Measurements from ENCODE around the gene COL13A1. TPM values are rescaled to one million over a fixed set of nuclear protein-coding genes. Genes with fewer than 3 reads are reported as not detected.

The COL13A1 gene
- total RNA-seq, 3 donors from 2014 or later (not counting 1 experiment from before 2014, with no cell fraction given) = 5.2 to 22.0 (median 10.3) TPM

DNA sequence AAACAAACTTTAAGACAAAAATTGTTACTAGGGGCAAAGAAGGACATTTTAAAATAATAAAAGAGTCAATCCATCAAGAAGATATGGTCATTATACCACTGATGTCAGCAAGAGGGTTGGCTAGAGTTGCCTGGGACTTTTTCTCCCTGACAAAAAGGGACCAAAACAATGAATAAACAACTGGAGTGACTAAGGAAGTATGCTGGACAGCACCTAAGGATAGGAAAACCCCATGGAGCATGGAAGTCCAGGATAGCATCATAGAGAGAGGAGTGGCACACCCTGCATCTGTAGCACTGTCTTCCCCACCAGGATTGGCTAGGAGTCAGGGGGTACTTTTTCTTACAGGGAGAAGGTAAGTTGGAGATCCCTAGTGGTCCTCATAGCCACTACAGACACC, 177.5 kb downstream of the COL13A1 start:
- no peak overlapping the region for H3K27ac ChIP-seq (ENCODE audit: low read length)
- Mint-ChIP-seq H3K27me3 (ENCODE audit: low read depth in 2 of 2) (peaks cover 26 to 51% of the 10 kb centered on the region in 2 donors), H3K27ac (no peak overlapping the region), H3K9me3 (peaks cover 4 to 7% of the 10 kb centered on the region in 2 donors), H3K4me1 (peaks cover 0 to 16% of the 10 kb centered on the region in 2 donors), H3K36me3 (peaks cover 14% of the 10 kb centered on the region), H3K4me3 (no peak overlapping the region)
- no peak for ATAC-seq
- intact Hi-C loops (cut with micrococcal nuclease) = no loop called here
- H3K27me3 ChIP-seq (ENCODE audit: control insufficient read depth, insufficient read depth, low read length) = peaks cover 2% of the 10 kb centered on the region
- H3K4me3 ChIP-seq (ENCODE audit: low read length) = no peak overlapping the region
- no peaks in the 10 kb centered on the region for H3K36me3 ChIP-seq (ENCODE audit: control insufficient read depth, insufficient read depth, low read length)
- H3K4me1 ChIP-seq (ENCODE audit: control insufficient read depth, insufficient read depth, low read length) = no peaks in the 10 kb centered on the region
- DNase-seq = no peak
- H3K9me3 ChIP-seq (ENCODE audit: control insufficient read depth, insufficient read depth, low read length) = peaks cover 18% of the 10 kb centered on the region
- TF ChIP-seq, protein P1, sequence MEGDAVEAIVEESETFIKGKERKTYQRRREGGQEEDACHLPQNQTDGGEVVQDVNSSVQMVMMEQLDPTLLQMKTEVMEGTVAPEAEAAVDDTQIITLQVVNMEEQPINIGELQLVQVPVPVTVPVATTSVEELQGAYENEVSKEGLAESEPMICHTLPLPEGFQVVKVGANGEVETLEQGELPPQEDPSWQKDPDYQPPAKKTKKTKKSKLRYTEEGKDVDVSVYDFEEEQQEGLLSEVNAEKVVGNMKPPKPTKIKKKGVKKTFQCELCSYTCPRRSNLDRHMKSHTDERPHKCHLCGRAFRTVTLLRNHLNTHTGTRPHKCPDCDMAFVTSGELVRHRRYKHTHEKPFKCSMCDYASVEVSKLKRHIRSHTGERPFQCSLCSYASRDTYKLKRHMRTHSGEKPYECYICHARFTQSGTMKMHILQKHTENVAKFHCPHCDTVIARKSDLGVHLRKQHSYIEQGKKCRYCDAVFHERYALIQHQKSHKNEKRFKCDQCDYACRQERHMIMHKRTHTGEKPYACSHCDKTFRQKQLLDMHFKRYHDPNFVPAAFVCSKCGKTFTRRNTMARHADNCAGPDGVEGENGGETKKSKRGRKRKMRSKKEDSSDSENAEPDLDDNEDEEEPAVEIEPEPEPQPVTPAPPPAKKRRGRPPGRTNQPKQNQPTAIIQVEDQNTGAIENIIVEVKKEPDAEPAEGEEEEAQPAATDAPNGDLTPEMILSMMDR (IDR thresholded peaks at IDR 0.05) = no peak

DNA sequence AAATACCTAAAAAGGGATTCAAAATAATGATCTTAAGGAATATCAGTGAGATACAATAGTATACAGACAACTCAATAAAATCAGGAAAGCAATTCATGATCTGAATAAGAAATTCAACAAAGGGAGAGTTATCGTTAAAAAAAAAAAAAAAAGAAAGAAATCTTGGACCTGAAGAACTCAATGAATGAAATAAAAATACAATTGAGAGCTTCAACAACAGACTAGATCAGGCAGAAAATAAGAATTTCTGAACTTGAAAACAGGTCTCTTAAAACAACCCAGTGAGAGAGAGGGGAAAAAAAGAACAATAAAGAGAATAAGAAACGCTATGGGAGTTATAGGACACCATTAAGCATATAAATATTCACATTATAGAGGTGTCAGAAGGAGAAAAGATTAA, 179.0 kb downstream of the COL13A1 start:
- Histone ChIP-seq H3K4me3 (ENCODE audit: low read length) (no peak overlapping the region), H3K4me1 (ENCODE audit: control insufficient read depth, insufficient read depth, low read length) (no peaks in the 10 kb centered on the region), H3K9me3 (ENCODE audit: control insufficient read depth, insufficient read depth, low read length) (peaks cover 18% of the 10 kb centered on the region), H3K27ac (ENCODE audit: low read length) (no peak overlapping the region), H3K27me3 (ENCODE audit: control insufficient read depth, insufficient read depth, low read length) (peaks cover 2% of the 10 kb centered on the region), H3K36me3 (ENCODE audit: control insufficient read depth, insufficient read depth, low read length) (no peaks in the 10 kb centered on the region)
- intact Hi-C loops (cut with micrococcal nuclease) = no loop called here
- H3K9me3 Mint-ChIP-seq = peaks cover 4 to 7% of the 10 kb centered on the region in 2 donors
- H3K4me3 Mint-ChIP-seq = no peak overlapping the region
- H3K27ac Mint-ChIP-seq = no peak overlapping the region
- WGBS (ENCODE audit: insufficient coverage) = no CpG with 5 or more reads among the region's 2 CpGs
- peaks cover 0 to 16% of the 10 kb centered on the region in 2 donors for H3K4me1 Mint-ChIP-seq
- no peak for ATAC-seq
- peaks cover 14% of the 10 kb centered on the region for H3K36me3 Mint-ChIP-seq
- TF ChIP-seq, protein P1 (IDR thresholded peaks at IDR 0.05) = no peak
- DNase-seq = no peak
- peaks cover 28 to 37% of the 10 kb centered on the region in 2 donors for H3K27me3 Mint-ChIP-seq (ENCODE audit: low read depth in 2 of 2)

DNA sequence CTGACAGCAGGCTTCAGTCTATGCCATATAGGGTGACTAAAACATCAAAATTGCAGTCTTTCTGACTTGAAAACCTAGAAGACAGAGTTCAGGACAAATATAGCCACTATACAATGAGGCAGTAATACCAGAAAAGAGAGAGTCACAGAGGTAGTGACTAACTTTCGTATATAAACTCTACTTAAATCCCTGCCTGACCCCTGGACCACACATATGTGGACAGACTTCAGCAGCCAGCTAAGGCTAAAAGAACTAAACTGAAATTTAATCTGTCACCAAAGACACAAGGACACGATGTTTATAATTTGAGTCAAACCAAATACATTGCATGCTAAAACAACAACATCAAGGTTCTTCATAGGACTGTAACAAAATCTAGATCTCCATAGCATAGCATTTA, 186.4 kb downstream of the COL13A1 start:
- Mint-ChIP-seq H3K27me3 (ENCODE audit: low read depth in 2 of 2) (peaks cover 17 to 25% of the 10 kb centered on the region in 2 donors), H3K9me3 (no peaks in the 10 kb centered on the region), H3K4me1 (peaks cover 0 to under 1% of the 10 kb centered on the region in 2 donors), H3K27ac (no peak overlapping the region), H3K4me3 (no peak overlapping the region), H3K36me3 (no peaks in the 10 kb centered on the region)
- ATAC-seq (no peak), DNase-seq (no peak)
- no peak overlapping the region for H3K4me3 ChIP-seq (ENCODE audit: low read length)
- 79% methylated on average over 2 of the region's 2 CpGs for WGBS (ENCODE audit: insufficient coverage)
- H3K27ac ChIP-seq (ENCODE audit: low read length) = no peak overlapping the region
- H3K27me3 ChIP-seq (ENCODE audit: control insufficient read depth, insufficient read depth, low read length) = peaks cover 2% of the 10 kb centered on the region
- intact Hi-C loops (cut with micrococcal nuclease) = no loop called here
- TF ChIP-seq, protein P1 (IDR thresholded peaks at IDR 0.05) = no peak
- H3K4me1 ChIP-seq (ENCODE audit: control insufficient read depth, insufficient read depth, low read length) = no peaks in the 10 kb centered on the region
- no peaks in the 10 kb centered on the region for H3K36me3 ChIP-seq (ENCODE audit: control insufficient read depth, insufficient read depth, low read length)
- no peaks in the 10 kb centered on the region for H3K9me3 ChIP-seq (ENCODE audit: control insufficient read depth, insufficient read depth, low read length)

DNA sequence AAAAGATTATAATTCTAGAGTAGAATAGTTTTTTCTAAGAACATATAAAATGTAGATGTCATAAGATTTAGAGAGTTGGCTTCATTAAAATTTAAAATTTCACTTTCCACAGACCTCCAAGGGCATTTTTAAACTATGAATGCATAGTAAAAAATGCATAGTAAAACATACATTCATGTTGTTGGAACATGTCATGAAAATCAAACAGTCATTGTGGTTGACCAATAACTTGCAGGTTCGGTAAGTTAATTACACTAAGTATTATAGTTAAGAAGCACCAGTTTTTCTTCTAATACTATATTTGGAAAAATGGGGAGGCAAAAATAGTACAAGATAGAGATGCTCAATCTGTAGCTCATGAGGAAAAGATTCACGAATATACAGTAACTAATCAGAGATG, 189.4 kb downstream of the COL13A1 start:
- H3K27me3 ChIP-seq (ENCODE audit: control insufficient read depth, insufficient read depth, low read length) = peaks cover 2% of the 10 kb centered on the region
- no peaks in the 10 kb centered on the region for H3K36me3 ChIP-seq (ENCODE audit: control insufficient read depth, insufficient read depth, low read length)
- 83% methylated on average over 1 of the region's 2 CpGs for WGBS (ENCODE audit: insufficient coverage)
- no peaks in the 10 kb centered on the region for H3K9me3 ChIP-seq (ENCODE audit: control insufficient read depth, insufficient read depth, low read length)
- TF ChIP-seq, protein P1 (IDR thresholded peaks at IDR 0.05) = no peak
- no peak for DNase-seq
- ATAC-seq = no peak
- no peak overlapping the region for H3K27ac Mint-ChIP-seq
- no peaks in the 10 kb centered on the region for H3K4me1 ChIP-seq (ENCODE audit: control insufficient read depth, insufficient read depth, low read length)
- H3K9me3 Mint-ChIP-seq = no peaks in the 10 kb centered on the region
- no peaks in the 10 kb centered on the region for H3K36me3 Mint-ChIP-seq
- peaks cover 18 to 39% of the 10 kb centered on the region in 2 donors for H3K27me3 Mint-ChIP-seq (ENCODE audit: low read depth in 2 of 2)
- H3K4me1 Mint-ChIP-seq = no peaks in the 10 kb centered on the region
- intact Hi-C loops (cut with micrococcal nuclease) = no loop called here
- no peak overlapping the region for H3K4me3 ChIP-seq (ENCODE audit: low read length)
- H3K4me3 Mint-ChIP-seq = no peak overlapping the region
- no peak overlapping the region for H3K27ac ChIP-seq (ENCODE audit: low read length)

Measured in natural killer cell (primary cell).